GM12873 (cell line): ENCODE results near the gene RNF125.

Experiments used
- CTCF ChIP-seq: IDR thresholded peaks from 2 replicates; pipeline ENCODE4 v1.5.1; 2012; ENCODE audit warnings: low read depth, mild to moderate bottlenecking, moderate library complexity, low read length, control low read depth; ENCODE audit not compliant: insufficient read depth; ENCODE audit errors: missing control alignments

RNF125 gene

GRCh38 chr18:31980863-31981262 lies 37.8 kb upstream of the RNF125 start:
- TF ChIP-seq CTCF: no peak

- no peak for TF ChIP-seq CTCF
Measured at GRCh38 chr18:31983020-31983419, 35.6 kb upstream of the RNF125 start.

GRCh38 chr18:31983976-31984375 lies 34.6 kb upstream of the RNF125 start:
- TF ChIP-seq CTCF: no peak

- TF ChIP-seq CTCF: no peak
Measured at GRCh38 chr18:31990823-31991222, 27.8 kb upstream of the RNF125 start.

GRCh38 chr18:31996007-31996406 lies 22.6 kb upstream of the RNF125 start:
- TF ChIP-seq CTCF: no peak

DNA sequence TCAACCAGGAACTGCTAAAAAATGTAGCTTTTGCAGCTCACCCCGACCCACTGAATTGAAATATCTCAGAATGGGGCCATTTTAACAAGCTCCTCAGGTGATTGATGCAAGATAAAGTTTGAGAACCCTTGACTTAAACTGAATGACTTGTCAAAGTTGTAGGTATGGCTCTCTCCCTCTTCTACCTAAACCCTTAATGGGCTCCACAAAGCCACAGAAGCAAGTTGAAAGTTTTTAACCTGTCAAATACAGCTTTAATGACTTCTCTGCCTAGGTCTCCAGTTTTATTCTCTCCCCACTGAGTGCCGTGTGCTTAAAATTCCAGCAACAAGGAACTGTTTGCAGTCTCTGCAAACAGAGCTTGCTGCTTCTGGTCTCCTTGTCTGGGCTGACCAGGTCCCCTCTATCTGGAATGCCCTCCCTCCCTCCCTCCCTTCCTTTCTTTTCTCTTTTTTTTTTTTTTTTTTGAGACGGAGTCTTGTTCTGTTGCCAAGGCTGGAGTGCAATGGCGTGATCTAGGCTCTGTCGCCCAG lies 19.7 kb upstream of the RNF125 start:
- TF ChIP-seq CTCF: no peak

GRCh38 chr18:32010124-32010721 lies 8.4 kb upstream of the RNF125 start:
- no peak for TF ChIP-seq CTCF

DNA sequence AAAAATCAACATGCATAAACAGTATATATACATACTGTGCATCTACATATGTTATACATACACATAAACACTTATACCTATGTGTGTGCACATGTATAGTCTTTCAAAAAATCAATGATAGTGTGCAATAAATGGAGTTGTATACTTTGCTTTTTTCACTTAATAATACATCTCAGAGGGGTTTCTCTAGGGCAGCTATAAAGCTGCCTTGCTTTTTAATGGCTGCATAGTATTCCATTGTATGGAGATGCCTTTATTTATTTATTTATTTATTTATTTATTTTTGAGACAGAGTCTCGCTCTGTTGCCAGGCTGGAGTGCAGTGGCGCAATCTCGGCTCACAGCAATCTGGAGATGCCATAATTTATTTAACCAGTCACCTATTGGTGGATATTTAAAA lies 7.4 kb upstream of the RNF125 start:
- TF ChIP-seq CTCF: no peak
